GM11168 (cell line): Measurements from ENCODE around the gene SLC22A3.
"Not testable (repeated sequence)": the region's sequence is repeated elsewhere in the genome, so short reads cannot be mapped to it uniquely, and the experiment has no call there.

ENCODE experiments used
- in situ Hi-C: fragments of 300-500 bp; cut with MboI; formaldehyde crosslinking; loops from one replicate; pipeline ENCODE4 v1.12.0; 2022; ENCODE audit warnings: low sequenced_read_pairs; ENCODE audit not compliant: unreplicated experiment

The SLC22A3 gene

GRCh38 chr6:160348223-160349019, at the start of gene SLC22A3:
Gene SLC22A3 (plus strand): TSS chr6:160348378. CDS start chr6:160348420, 42 bp downstream.
- in situ Hi-C loops = no loop called here

- in situ Hi-C loops = no loop called here
These were observed 48.6 kb upstream of the SLC22A3 start for GRCh38 chr6:160299559-160299958.

- in situ Hi-C loops = no loop called here
These were observed 48.0 kb upstream of the SLC22A3 start for GRCh38 chr6:160300076-160300695.

GRCh38 chr6:160301339-160301738, 46.8 kb upstream of the SLC22A3 start:
- in situ Hi-C loops = no loop called here

GRCh38 chr6:160302431-160303082, 45.6 kb upstream of the SLC22A3 start:
- in situ Hi-C loops = not testable (repeated sequence)

GRCh38 chr6:160303806-160304205, 44.4 kb upstream of the SLC22A3 start:
- in situ Hi-C loops = no loop called here

GRCh38 chr6:160305926-160306713, 42.1 kb upstream of the SLC22A3 start:
- in situ Hi-C loops = no loop called here

GRCh38 chr6:160309718-160310117, 38.5 kb upstream of the SLC22A3 start:
- in situ Hi-C loops = no loop called here

- in situ Hi-C loops = no loop called here
These were observed 35.3 kb upstream of the SLC22A3 start for GRCh38 chr6:160312900-160313299.

GRCh38 chr6:160315310-160315709, 32.9 kb upstream of the SLC22A3 start:
- in situ Hi-C loops = no loop called here

- in situ Hi-C loops = no loop called here
These were observed 31.9 kb upstream of the SLC22A3 start for GRCh38 chr6:160316261-160316660.

- in situ Hi-C loops = no loop called here
These were observed 28.9 kb upstream of the SLC22A3 start for GRCh38 chr6:160319246-160319645.

GRCh38 chr6:160321729-160322505, 26.3 kb upstream of the SLC22A3 start:
- in situ Hi-C loops = no loop called here

- in situ Hi-C loops = no loop called here
These were observed 20.2 kb upstream of the SLC22A3 start for GRCh38 chr6:160327981-160328380.

GRCh38 chr6:160328447-160328846, 19.7 kb upstream of the SLC22A3 start:
- in situ Hi-C loops = no loop called here

GRCh38 chr6:160329188-160329587, 19.0 kb upstream of the SLC22A3 start:
- in situ Hi-C loops = no loop called here

GRCh38 chr6:160330619-160331018, 17.6 kb upstream of the SLC22A3 start:
- in situ Hi-C loops = no loop called here

GRCh38 chr6:160331204-160331603, 17.0 kb upstream of the SLC22A3 start:
- in situ Hi-C loops = no loop called here

- in situ Hi-C loops = no loop called here
These were observed 16.4 kb upstream of the SLC22A3 start for GRCh38 chr6:160331753-160332152.

- in situ Hi-C loops = no loop called here
These were observed 15.1 kb upstream of the SLC22A3 start for GRCh38 chr6:160333101-160333500.
